ENCODE measurements around the gene C6orf132.

Gene C6orf132

DNA sequence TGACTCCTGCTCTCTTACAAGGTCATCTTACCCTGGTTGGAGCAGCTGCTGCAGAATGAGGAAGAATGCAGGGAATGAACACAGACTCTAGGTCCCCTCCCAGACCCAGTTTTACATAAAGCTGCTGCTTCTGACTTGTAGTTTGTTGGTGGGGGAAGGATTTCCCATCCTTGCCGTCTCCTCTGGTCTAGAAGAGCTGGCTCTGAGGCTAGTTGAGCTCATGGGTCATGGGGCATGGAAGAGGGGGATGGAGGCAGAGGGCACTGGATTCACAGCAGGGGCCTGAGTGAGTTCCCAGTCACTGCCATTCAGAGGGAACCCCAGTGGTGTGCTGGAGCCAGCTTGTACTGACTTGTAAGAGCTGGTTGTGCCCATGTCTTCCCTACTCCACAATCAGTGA is 21.6 kb upstream of the C6orf132 start:
- no peak for TF ChIP-seq TARDBP (IDR thresholded peaks at IDR 0.05)
- ChIA-PET POLR2A (interaction anchor here (0.7 to 1.5 kb wide), 3 partner anchors 8 to 29 kb away, joined by 3 to 5 read pairs (median 4); no protein-coding TSS in a partner anchor), CTCF (interaction anchor here (1.2 kb wide), 1 partner anchor 72 kb away, joined by 11 read pairs; no protein-coding TSS in a partner anchor)
- no peak for DNase-seq (ENCODE audit: extremely low spot score)

- ChIA-PET POLR2A (no interaction called here), CTCF (no interaction called here)
- DNase-seq (ENCODE audit: extremely low spot score) = no peak
- TF ChIP-seq HDGF (IDR thresholded peaks at IDR 0.05; ENCODE audit: borderline replicate concordance) (no peak), SUZ12 (IDR thresholded peaks at IDR 0.05) (no peak), CTBP1 (IDR thresholded peaks at IDR 0.05; ENCODE audit: borderline replicate concordance) (no peak), ARNT (IDR thresholded peaks at IDR 0.05) (no peak), FOXM1 (IDR thresholded peaks at IDR 0.05; ENCODE audit: borderline replicate concordance) (no peak), TARDBP (IDR thresholded peaks at IDR 0.05) (no peak), NFRKB (IDR thresholded peaks at IDR 0.05) (no peak), L3MBTL2 (conservative IDR thresholded peaks at IDR 0.05) (no peak), FOXK2 (IDR thresholded peaks at IDR 0.05) (no peak)
These were observed 20.4 kb upstream of the C6orf132 start for GRCh38 chr6:42162812-42163211.

DNA sequence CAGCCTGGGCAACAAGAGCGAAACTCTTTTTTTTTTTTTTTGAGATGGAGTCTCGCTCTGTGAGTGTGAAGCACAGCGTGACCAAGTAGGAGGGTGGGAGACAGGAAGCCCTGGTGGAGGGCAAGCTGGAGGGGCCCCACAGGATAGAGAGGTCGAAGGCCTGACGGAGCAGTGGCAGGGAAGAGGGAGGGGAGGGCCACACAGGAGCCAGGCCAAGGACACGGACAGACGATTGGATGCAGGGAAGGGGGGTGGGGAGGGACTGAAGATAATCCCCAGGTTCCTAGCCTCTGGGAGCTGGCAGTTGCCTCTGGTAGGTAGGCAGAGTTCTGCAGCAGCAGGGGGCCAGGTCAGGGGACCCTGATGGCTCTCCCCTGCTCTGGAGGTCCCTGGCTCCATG is 20.0 kb upstream of the C6orf132 start:
- TF ChIP-seq BHLHE40 (IDR thresholded peaks at IDR 0.05; ENCODE audit: borderline replicate concordance) (no peak), FOXM1 (IDR thresholded peaks at IDR 0.05; ENCODE audit: borderline replicate concordance) (no peak), CTBP1 (IDR thresholded peaks at IDR 0.05; ENCODE audit: borderline replicate concordance) (no peak), LEF1 (IDR thresholded peaks at IDR 0.05; ENCODE audit: borderline replicate concordance) (no peak), SUZ12 (IDR thresholded peaks at IDR 0.05) (no peak), L3MBTL2 (conservative IDR thresholded peaks at IDR 0.05) (no peak), HDGF (IDR thresholded peaks at IDR 0.05; ENCODE audit: borderline replicate concordance) (no peak), TARDBP (IDR thresholded peaks at IDR 0.05) (no peak), ZNF384 (IDR thresholded peaks at IDR 0.05) (no peak), NFRKB (IDR thresholded peaks at IDR 0.05) (no peak), FOXK2 (IDR thresholded peaks at IDR 0.05) (no peak), FOXA1 (IDR thresholded peaks at IDR 0.05) (no peak)
- DNase-seq (ENCODE audit: extremely low spot score) = no peak
- CTCF ChIA-PET = no interaction called here
- POLR2A ChIA-PET = no interaction called here

DNA sequence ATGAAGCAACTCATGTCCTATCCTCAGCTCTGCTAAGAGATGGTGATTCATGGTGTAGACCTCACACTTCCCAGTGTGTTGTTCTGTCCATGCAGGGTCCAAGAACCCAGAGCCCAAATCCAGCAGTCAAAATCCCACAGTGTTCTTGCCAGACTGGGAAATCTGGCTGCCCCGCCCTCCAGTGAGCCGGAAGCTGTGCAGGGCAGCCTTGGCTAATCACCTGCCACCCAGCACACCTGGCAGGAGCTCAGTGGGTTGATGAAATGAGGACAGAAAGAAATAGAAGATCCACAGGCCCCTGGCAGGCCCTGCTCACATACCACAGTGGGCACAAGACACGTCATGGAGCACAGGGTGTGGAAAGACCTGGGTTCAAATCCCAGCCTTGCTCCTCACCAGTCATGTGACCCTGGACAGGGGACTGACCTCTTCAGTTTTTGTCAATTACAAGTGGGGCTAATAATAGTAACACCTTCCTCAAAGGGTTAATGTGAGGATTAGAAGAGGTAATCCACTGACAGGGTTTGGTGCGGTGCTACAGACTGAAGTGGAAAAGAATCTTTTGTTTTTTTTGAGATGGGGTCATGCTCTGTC is 17.1 kb upstream of the C6orf132 start:
- CTCF ChIA-PET = no interaction called here

GRCh38 chr6:42158631-42159030 is 16.2 kb upstream of the C6orf132 start:
- POLR2A ChIA-PET = no interaction called here
- TF ChIP-seq ELF4 (IDR thresholded peaks at IDR 0.05) = no peak
- DNase-seq (ENCODE audit: extremely low spot score) = no peak
- CTCF ChIA-PET = interaction anchor here (0.6 kb wide), 1 partner anchor 62 kb away, joined by 3 read pairs; no protein-coding TSS in a partner anchor

More for the DNA sequence above, 17.1 kb upstream of the C6orf132 start:
- TF ChIP-seq FOXA1 (IDR thresholded peaks at IDR 0.05) (no peak), SP1 (IDR thresholded peaks at IDR 0.05) (no peak), FOXM1 (IDR thresholded peaks at IDR 0.05; ENCODE audit: borderline replicate concordance) (no peak), BHLHE40 (IDR thresholded peaks at IDR 0.05; ENCODE audit: borderline replicate concordance) (no peak), LEF1 (IDR thresholded peaks at IDR 0.05; ENCODE audit: borderline replicate concordance) (no peak), NFRKB (IDR thresholded peaks at IDR 0.05) (no peak), SUZ12 (IDR thresholded peaks at IDR 0.05) (no peak), CTBP1 (IDR thresholded peaks at IDR 0.05; ENCODE audit: borderline replicate concordance) (no peak), ZNF384 (IDR thresholded peaks at IDR 0.05) (no peak), L3MBTL2 (conservative IDR thresholded peaks at IDR 0.05) (no peak), HDGF (IDR thresholded peaks at IDR 0.05; ENCODE audit: borderline replicate concordance) (no peak), PKNOX1 (IDR thresholded peaks at IDR 0.05) (no peak), ARNT (IDR thresholded peaks at IDR 0.05) (no peak), TARDBP (IDR thresholded peaks at IDR 0.05) (no peak), ELF4 (IDR thresholded peaks at IDR 0.05) (no peak), FOXK2 (IDR thresholded peaks at IDR 0.05) (no peak)
- POLR2A ChIA-PET = no interaction called here
- DNase-seq (ENCODE audit: extremely low spot score) = no peak

- DNase-seq (ENCODE audit: extremely low spot score) = no peak
- ChIA-PET CTCF (no interaction called here), POLR2A (no interaction called here)
- TF ChIP-seq BHLHE40 (IDR thresholded peaks at IDR 0.05; ENCODE audit: borderline replicate concordance) = no peak
- no peak for TF ChIP-seq ZNF384 (IDR thresholded peaks at IDR 0.05)
- no peak for TF ChIP-seq ELF4 (IDR thresholded peaks at IDR 0.05)
These were observed 15.6 kb upstream of the C6orf132 start for GRCh38 chr6:42158011-42158410.

DNA sequence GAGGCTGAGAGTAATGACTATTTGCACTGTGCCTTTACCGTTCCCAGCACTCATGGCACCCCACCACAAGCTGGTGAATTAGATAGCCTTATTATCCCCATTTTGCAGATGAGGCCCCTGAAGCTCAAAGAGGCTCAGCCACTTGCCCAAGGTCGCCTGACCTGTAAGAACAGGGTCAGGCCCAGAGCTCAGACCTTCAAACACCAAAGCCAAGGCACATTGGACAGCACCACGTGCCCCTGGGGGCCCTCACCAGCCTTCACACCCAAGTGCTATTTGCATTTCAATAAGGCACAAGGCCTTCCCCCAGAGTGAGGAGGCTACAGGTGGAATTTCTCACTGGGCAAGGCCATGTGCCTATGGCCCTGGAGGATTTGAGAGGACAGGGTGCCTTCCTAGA is 14.2 kb upstream of the C6orf132 start:
- ChIA-PET CTCF (interaction anchor here (0.5 kb wide), 1 partner anchor 309 kb away, joined by 5 read pairs; no protein-coding TSS in a partner anchor), POLR2A (interaction anchor here (0.6 kb wide), 1 partner anchor 90 kb away, joined by 3 read pairs; no protein-coding TSS in a partner anchor)
- TF ChIP-seq PKNOX1 (IDR thresholded peaks at IDR 0.05) (no peak), TARDBP (IDR thresholded peaks at IDR 0.05) (no peak), L3MBTL2 (conservative IDR thresholded peaks at IDR 0.05) (no peak), FOXA1 (IDR thresholded peaks at IDR 0.05) (no peak), HDGF (IDR thresholded peaks at IDR 0.05; ENCODE audit: borderline replicate concordance) (no peak), SUZ12 (IDR thresholded peaks at IDR 0.05) (no peak), NFRKB (IDR thresholded peaks at IDR 0.05) (no peak), FOXK2 (IDR thresholded peaks at IDR 0.05) (no peak), SP1 (IDR thresholded peaks at IDR 0.05) (no peak), FOXM1 (IDR thresholded peaks at IDR 0.05; ENCODE audit: borderline replicate concordance) (no peak), CTBP1 (IDR thresholded peaks at IDR 0.05; ENCODE audit: borderline replicate concordance) (no peak), BHLHE40 (IDR thresholded peaks at IDR 0.05; ENCODE audit: borderline replicate concordance) (no peak), ZNF384 (IDR thresholded peaks at IDR 0.05) (no peak), ELF4 (IDR thresholded peaks at IDR 0.05) (no peak), LEF1 (IDR thresholded peaks at IDR 0.05; ENCODE audit: borderline replicate concordance) (no peak), ARNT (IDR thresholded peaks at IDR 0.05) (no peak)
- no peak for DNase-seq (ENCODE audit: extremely low spot score)

All from HEK293T (cell line).